Transverse colon (tissue), 4 donors: ENCODE results near the gene TH. TPM values are rescaled to one million over a fixed set of nuclear protein-coding genes. Genes with fewer than 3 reads are reported as not detected.

Experiments
- DNase-seq: peaks from one replicate; pipeline ENCODE4 v3.0.0-alpha.2; 2019
- H3K27ac ChIP-seq, 4 donors: fragments of 200-600 bp; sonication (generic); 2 replicates each; pipeline ENCODE4 v1.5.1; 2016 to 2018; ENCODE audit warnings: inconsistent platforms in 4 of 4
- H3K27me3 ChIP-seq: fragments of 200-600 bp; sonication (generic); 2 replicates; pipeline ENCODE4 v1.5.1; 2017; ENCODE audit warnings: inconsistent platforms
- H3K36me3 ChIP-seq, 4 donors: fragments of 200-600 bp; sonication (generic); 2 replicates each; pipeline ENCODE4 v1.5.1; 2017 to 2019; ENCODE audit warnings: inconsistent platforms in 4 of 4
- H3K4me1 ChIP-seq, 4 donors: fragments of 200-600 bp; sonication (generic); 2 replicates each; pipeline ENCODE4 v1.5.1; 2017 to 2020; ENCODE audit warnings: inconsistent platforms in 4 of 4
- H3K4me3 ChIP-seq, 4 donors: fragments of 200-600 bp; sonication (generic); 1 replicate in 1 of 4; 2 replicates in 3 of 4; pipeline versions ENCODE4 v1.5.1 to v1.6.1; 2017 to 2019; ENCODE audit warnings: inconsistent platforms in 4 of 4
- H3K9me3 ChIP-seq, 2 donors: fragments of 200-600 bp; sonication (generic); 2 replicates each; pipeline ENCODE4 v1.5.1; 2017 to 2019; ENCODE audit warnings: inconsistent platforms in 2 of 2
- CTCF ChIP-seq, 5 experiments: fragments of 200-600 bp in 3 of 5; fragments of 450-650 bp in 2 of 5; sonication (generic) in 3 of 5; IDR thresholded peaks; 1 replicate in 2 of 5; 2 replicates in 3 of 5; pipeline ENCODE4 v1.5.1; 2016 to 2017; ENCODE audit warnings: antibody characterized with exemption in 5 of 5, inconsistent platforms in 3 of 5, mild to moderate bottlenecking in 2 of 5, moderate library complexity in 1 of 5
- EP300 ChIP-seq: sonication (generic); formaldehyde crosslinking; IDR thresholded peaks from one replicate; pipeline ENCODE4 v1.6.1; 2017; ENCODE audit warnings: antibody characterized with exemption, low read depth
- POLR2A ChIP-seq: fragments of 450-650 bp; IDR thresholded peaks from one replicate; pipeline ENCODE4 v1.6.1; 2016; ENCODE audit warnings: antibody characterized with exemption, mild to moderate bottlenecking, moderate library complexity
- POLR2AphosphoS5 ChIP-seq, 3 donors: sonication (generic); formaldehyde crosslinking; IDR thresholded peaks; one replicate each; pipeline ENCODE4 v1.6.1; 2016; ENCODE audit warnings: antibody characterized with exemption in 3 of 3
- WGBS, 2 donors: methylation state at CpG; one replicate each; pipeline ENCODE4 v1.1.5; 2018; ENCODE audit warnings: low coverage in 1 of 2; 5-methylcytosine and 5-hydroxymethylcytosine counted together
- in situ Hi-C, 4 donors: fragments of 200-750 bp; cut with MboI; loops; one replicate each; pipeline versions ENCODE4 v1.15.0 to v1.15.1; 2017; ENCODE audit warnings: low sequenced_read_pairs in 3 of 4, low pct_ligation_motif_present in 1 of 4, low pct_unique_long_range_greater_than_20kb in 1 of 4
- intact Hi-C: fragments of 100-400 bp; cut with DNase I; formaldehyde crosslinking; loops from one replicate; pipeline ENCODE4 v1.15.1; 2023; ENCODE audit warnings: low total_unique reads
- total RNA-seq, 4 donors: library from RNA; depleted of rRNA; stranded (reverse); fragments of >200 nt; gene quantifications; one replicate each; pipeline ENCODE4 v1.1.0, GENCODE V29; 2016

Gene TH
- total RNA-seq, 4 donors from 2014 or later = not detected

DNA sequence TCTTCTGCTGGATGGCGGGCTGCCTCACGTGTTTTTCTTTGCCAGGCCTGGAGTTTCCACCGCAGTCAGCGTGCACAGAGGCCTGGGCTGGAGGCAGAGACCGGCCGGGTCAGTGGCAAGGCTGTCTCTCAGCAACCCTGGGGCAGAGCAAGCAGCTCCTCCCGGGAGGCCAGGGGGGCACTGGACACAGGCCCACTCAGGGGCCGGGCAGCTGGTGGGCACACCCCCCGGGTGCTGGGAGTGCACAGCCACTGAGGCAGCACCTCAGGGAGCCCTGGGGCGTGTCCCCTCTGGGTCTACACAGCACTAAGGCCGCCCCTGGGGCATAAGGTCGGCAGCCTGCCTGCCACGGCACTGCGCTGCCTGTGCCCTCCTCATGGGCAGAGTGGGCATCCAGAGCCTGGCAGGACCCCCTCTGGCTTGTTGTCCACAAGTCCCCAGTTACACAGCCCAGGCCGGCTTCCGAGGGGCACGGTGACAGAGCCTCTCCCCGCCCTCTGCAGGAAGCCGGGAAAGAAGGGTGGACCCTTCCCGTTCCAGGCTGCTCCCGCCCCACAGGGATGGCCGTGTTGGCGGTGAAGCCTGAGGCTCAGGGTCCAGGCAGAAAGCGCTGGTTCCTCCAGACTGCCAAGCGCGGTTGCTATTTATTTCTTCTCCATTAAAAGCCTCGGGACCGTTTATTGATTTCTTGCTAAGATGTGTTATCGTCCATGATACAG lies 18.5 kb upstream of the TH start:
- TF ChIP-seq EP300 (no peak), POLR2AphosphoS5 (IDR thresholded peaks at IDR 0.05) (no peak)
- no peak overlapping the region for H3K4me3 ChIP-seq
- no peak overlapping the region for H3K27ac ChIP-seq
- H3K4me1 ChIP-seq = peaks cover 0 to 3% (median 0%) of the 10 kb centered on the region in 4 donors
- H3K36me3 ChIP-seq = no peaks in the 10 kb centered on the region
- intact Hi-C loops = loop anchor here (10.0 kb wide), 1 partner anchor 335 kb away; no protein-coding TSS in a partner anchor
- peaks cover 46% of the 10 kb centered on the region for H3K27me3 ChIP-seq
- no peak for DNase-seq
- in situ Hi-C loops = loop anchor here in 2 of 4 donors (10.0 to 25.0 kb wide), 4 partner anchors 97 to 235 kb away; partner anchors contain the start of gene TSSC4 (in 1 of the 2)
- H3K9me3 ChIP-seq = no peaks in the 10 kb centered on the region
- 71 to 100% methylated on average over 1 to 23 of the region's 29 CpGs for WGBS, 2 donors

DNA sequence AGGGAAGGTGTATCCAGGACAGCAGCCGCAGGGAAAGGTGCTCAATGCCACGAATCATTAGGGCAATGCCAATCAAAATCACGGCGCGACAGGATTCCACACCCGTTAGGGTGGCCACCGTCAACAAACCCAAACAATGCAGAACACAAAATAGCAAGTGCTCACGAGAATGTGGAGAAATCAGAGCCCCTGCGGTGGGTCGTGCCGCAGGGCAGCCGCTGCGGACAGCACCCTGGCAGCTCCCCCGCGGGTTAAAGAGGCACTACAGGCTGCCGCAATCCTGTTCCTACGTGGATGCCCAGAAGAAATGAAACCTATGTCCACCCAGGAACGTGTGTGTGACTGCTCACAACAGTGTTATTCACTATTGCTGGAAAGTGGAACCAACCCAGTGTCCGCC lies 17.1 kb upstream of the TH start:
- intact Hi-C loops (no loop called here), in situ Hi-C loops (loop anchor here in 1 of 4 donors (25.0 kb wide), 2 partner anchors 99 to 224 kb away; partner anchors contain the start of gene TSSC4)
- Histone ChIP-seq H3K27me3 (peaks cover 52% of the 10 kb centered on the region), H3K36me3 (no peaks in the 10 kb centered on the region), H3K9me3 (no peaks in the 10 kb centered on the region), H3K4me3 (no peak overlapping the region), H3K4me1 (peaks cover 0 to 3% (median 0%) of the 10 kb centered on the region in 4 donors), H3K27ac (no peak overlapping the region)
- no peak for DNase-seq
- 88 to 95% methylated on average over 7 to 19 of the region's 19 CpGs for WGBS, 2 donors
- TF ChIP-seq POLR2A (no peak), EP300 (no peak), POLR2AphosphoS5 (IDR thresholded peaks at IDR 0.05) (no peak), CTCF (IDR thresholded peaks at IDR 0.05) (no peak)

DNA sequence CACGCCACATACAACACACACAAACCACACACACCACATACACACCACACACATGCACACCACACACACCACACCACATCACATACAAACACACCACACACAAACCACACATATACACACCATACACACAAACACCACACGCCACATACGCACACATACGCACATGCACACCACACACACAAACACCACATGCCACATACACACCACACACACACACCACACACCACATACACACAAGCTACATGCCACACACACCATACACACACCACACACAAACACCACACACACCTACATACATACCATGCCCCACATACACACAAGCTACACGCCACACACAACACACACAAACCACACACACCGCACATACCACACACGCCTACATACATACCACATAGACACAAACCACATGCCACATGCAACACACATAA lies 15.7 kb upstream of the TH start:
- Histone ChIP-seq H3K4me3 (no peak overlapping the region), H3K36me3 (no peaks in the 10 kb centered on the region), H3K27ac (no peak overlapping the region), H3K4me1 (no peaks in the 10 kb centered on the region), H3K27me3 (peaks cover 62% of the 10 kb centered on the region), H3K9me3 (no peaks in the 10 kb centered on the region)
- 93 to 100% methylated on average over 3 to 7 of the region's 7 CpGs for WGBS, 2 donors
- intact Hi-C loops = no loop called here
- DNase-seq = no peak
- in situ Hi-C loops = loop anchor here in 1 of 4 donors (25.0 kb wide), 2 partner anchors 100 to 225 kb away; partner anchors contain the start of gene TSSC4
- TF ChIP-seq POLR2A (no peak), EP300 (no peak), POLR2AphosphoS5 (IDR thresholded peaks at IDR 0.05) (no peak), CTCF (IDR thresholded peaks at IDR 0.05) (no peak)

GRCh38 chr11:2186669-2187279 lies 15.2 kb upstream of the TH start:
- intact Hi-C loops = no loop called here

More at GRCh38 chr11:2186669-2187279, 15.2 kb upstream of the TH start:
- in situ Hi-C loops = loop anchor here in 1 of 4 donors (25.0 kb wide), 2 partner anchors 101 to 226 kb away; partner anchors contain the start of gene TSSC4
- TF ChIP-seq POLR2AphosphoS5 (IDR thresholded peaks at IDR 0.05) = no peak
- TF ChIP-seq POLR2A = no peak
- peak; percentile 31 to 60 (median 52) for TF ChIP-seq CTCF (IDR thresholded peaks at IDR 0.05)
- no peak for TF ChIP-seq EP300
- H3K27ac ChIP-seq = no peak overlapping the region
- DNase-seq = peak; percentile 31
- no peaks in the 10 kb centered on the region for H3K36me3 ChIP-seq
- H3K4me3 ChIP-seq = no peak overlapping the region
- no peaks in the 10 kb centered on the region for H3K9me3 ChIP-seq
- WGBS, 2 donors = 13 to 20% methylated on average over 2 to 21 of the region's 21 CpGs
- H3K4me1 ChIP-seq = no peaks in the 10 kb centered on the region
- peaks cover 66% of the 10 kb centered on the region for H3K27me3 ChIP-seq
